GM21526 (cell line): ENCODE measurements around the gene ARL4C.
"Not testable (repeated sequence)": the region's sequence is repeated elsewhere in the genome, so short reads cannot be mapped to it uniquely, and the experiment has no call there.

Source experiments
- ATAC-seq: cut with Tn5 transposase; IDR thresholded peaks from one replicate; pipeline ENCODE4 v1.9.1; 2021; ENCODE audit warnings: moderate library complexity; ENCODE audit not compliant: unreplicated experiment, low FRiP score

Gene ARL4C

GRCh38 chr2:234478121-234478858, 18.6 kb downstream of the ARL4C start:
- no peak for ATAC-seq

GRCh38 chr2:234476766-234477165, 20.1 kb downstream of the ARL4C start:
- no peak for ATAC-seq

GRCh38 chr2:234474654-234475053, 22.2 kb downstream of the ARL4C start:
- no peak for ATAC-seq

- ATAC-seq, result no peak
Measured at GRCh38 chr2:234472155-234472554, 24.7 kb downstream of the ARL4C start.

GRCh38 chr2:234469972-234470371, 26.9 kb downstream of the ARL4C start:
- no peak for ATAC-seq

GRCh38 chr2:234469251-234469845, 27.5 kb downstream of the ARL4C start:
- no peak for ATAC-seq

GRCh38 chr2:234468503-234468902, 28.4 kb downstream of the ARL4C start:
- ATAC-seq, result no peak

- ATAC-seq, result no peak
Measured at GRCh38 chr2:234467289-234467688, 29.6 kb downstream of the ARL4C start.

- no peak for ATAC-seq
Measured at GRCh38 chr2:234464291-234464645, 32.6 kb downstream of the ARL4C start.

GRCh38 chr2:234463626-234464290, 33.1 kb downstream of the ARL4C start:
- no peak for ATAC-seq

GRCh38 chr2:234462218-234462992, 34.5 kb downstream of the ARL4C start:
- ATAC-seq, result no peak

- ATAC-seq, result no peak
Measured at GRCh38 chr2:234459401-234460009, 37.4 kb downstream of the ARL4C start.

GRCh38 chr2:234458466-234458865, 38.4 kb downstream of the ARL4C start:
- ATAC-seq, result no peak

- ATAC-seq, result no peak
Measured at GRCh38 chr2:234457421-234457820, 39.5 kb downstream of the ARL4C start.

- ATAC-seq, result not testable (repeated sequence)
Measured at GRCh38 chr2:234455246-234455645, 41.6 kb downstream of the ARL4C start.

- no peak for ATAC-seq
Measured at GRCh38 chr2:234454433-234454832, 42.4 kb downstream of the ARL4C start.

- ATAC-seq, result no peak
Measured at GRCh38 chr2:234453216-234453615, 43.7 kb downstream of the ARL4C start.

GRCh38 chr2:234451852-234452625, 44.8 kb downstream of the ARL4C start:
- no peak for ATAC-seq

GRCh38 chr2:234451242-234451641, 45.6 kb downstream of the ARL4C start:
- ATAC-seq, result no peak
